Ovary (tissue), 3 donors: Measurements from ENCODE around the gene TP53.

Source experiments
- POLR2A ChIP-seq: fragments of 450-650 bp; IDR thresholded peaks from one replicate; pipeline ENCODE4 v1.6.1; 2017; ENCODE audit warnings: antibody characterized with exemption, mild to moderate bottlenecking, moderate library complexity
- TF ChIP-seq, protein P1 (sequence below), 3 donors: fragments of 450-650 bp in 2 of 3; fragments of 200-600 bp in 1 of 3; IDR thresholded peaks; one replicate each; pipeline versions ENCODE4 v1.5.1 to v1.8.0; 2016 to 2022; ENCODE audit warnings: antibody characterized with exemption in 3 of 3, mild to moderate bottlenecking in 1 of 3
- donor health status: DM: no; HTN: no; CAD: no.

DNA sequence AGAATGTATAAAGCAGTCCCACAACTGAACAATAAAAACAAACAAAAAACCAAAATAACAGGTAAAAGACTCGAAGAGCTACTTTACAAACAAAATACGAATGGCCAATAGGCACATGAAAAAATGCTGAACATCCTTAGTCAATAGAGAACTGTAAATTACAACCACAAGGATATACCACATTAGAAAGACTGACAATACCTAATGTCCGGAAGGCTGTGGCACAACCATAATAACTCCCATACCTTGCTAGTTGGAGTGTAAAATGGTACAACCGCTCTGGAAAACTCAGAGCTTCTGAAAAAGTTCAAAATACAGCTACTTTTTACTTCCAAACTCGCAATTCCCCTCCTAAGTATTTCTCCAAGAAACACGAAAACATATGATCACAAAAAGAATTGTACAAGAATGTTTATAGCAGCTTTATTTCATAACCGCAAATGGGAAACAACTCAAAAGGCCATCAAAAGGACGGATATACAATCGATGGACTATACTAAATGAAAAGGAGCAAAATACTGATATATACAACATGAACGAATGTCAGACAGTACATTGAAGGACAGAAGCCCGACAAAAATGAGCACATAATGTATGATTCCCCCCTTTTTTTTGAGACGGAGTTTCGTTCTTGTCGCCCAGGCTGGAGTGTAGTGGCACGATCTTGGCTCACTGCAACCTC is 2.3 kb downstream of the TP53 start:
- TF ChIP-seq, protein P1, sequence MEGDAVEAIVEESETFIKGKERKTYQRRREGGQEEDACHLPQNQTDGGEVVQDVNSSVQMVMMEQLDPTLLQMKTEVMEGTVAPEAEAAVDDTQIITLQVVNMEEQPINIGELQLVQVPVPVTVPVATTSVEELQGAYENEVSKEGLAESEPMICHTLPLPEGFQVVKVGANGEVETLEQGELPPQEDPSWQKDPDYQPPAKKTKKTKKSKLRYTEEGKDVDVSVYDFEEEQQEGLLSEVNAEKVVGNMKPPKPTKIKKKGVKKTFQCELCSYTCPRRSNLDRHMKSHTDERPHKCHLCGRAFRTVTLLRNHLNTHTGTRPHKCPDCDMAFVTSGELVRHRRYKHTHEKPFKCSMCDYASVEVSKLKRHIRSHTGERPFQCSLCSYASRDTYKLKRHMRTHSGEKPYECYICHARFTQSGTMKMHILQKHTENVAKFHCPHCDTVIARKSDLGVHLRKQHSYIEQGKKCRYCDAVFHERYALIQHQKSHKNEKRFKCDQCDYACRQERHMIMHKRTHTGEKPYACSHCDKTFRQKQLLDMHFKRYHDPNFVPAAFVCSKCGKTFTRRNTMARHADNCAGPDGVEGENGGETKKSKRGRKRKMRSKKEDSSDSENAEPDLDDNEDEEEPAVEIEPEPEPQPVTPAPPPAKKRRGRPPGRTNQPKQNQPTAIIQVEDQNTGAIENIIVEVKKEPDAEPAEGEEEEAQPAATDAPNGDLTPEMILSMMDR (IDR thresholded peaks at IDR 0.05), result no peak
- TF ChIP-seq POLR2A, result no peak
